ENCODE results near the gene CIRBP. TPM values are rescaled to one million over a fixed set of nuclear protein-coding genes. Genes with fewer than 3 reads are reported as not detected.

The CIRBP gene
- total and polyA plus RNA-seq, 7 donors = 129 to 1,004 (median 602) TPM

GRCh38 chr19:1224847-1225246 is 44.3 kb upstream of the CIRBP start:
- intact Hi-C loops (cut with DNase I) = no loop called here
- WGBS, 2 donors = 90 to 94% methylated on average over 16 of the region's 16 CpGs
- TF ChIP-seq POLR2AphosphoS5 (IDR thresholded peaks at IDR 0.05) = no peak
- TF ChIP-seq CTCF (IDR thresholded peaks at IDR 0.05) = no peak
- TF ChIP-seq POLR2A (IDR thresholded peaks at IDR 0.05) = no peak
- no peak for TF ChIP-seq EP300 (IDR thresholded peaks at IDR 0.05)
- H3K4me1 ChIP-seq = peaks cover 0 to 30% (median 23%) of the 10 kb centered on the region in 4 donors
- H3K36me3 ChIP-seq = peaks cover 13 to 86% (median 53%) of the 10 kb centered on the region in 4 donors
- no peak overlapping the region for H3K4me3 ChIP-seq
- DNase-seq = no peak
- no peaks in the 10 kb centered on the region for H3K27me3 ChIP-seq
- no peaks in the 10 kb centered on the region for H3K9me3 ChIP-seq
- H3K27ac ChIP-seq = no peak overlapping the region

- 92 to 93% methylated on average over 29 of the region's 29 CpGs for WGBS, 2 donors
- Histone ChIP-seq H3K36me3 (peaks cover 13 to 78% (median 47%) of the 10 kb centered on the region in 4 donors), H3K27me3 (no peaks in the 10 kb centered on the region), H3K4me1 (peaks cover 0 to 27% (median 23%) of the 10 kb centered on the region in 4 donors), H3K9me3 (no peaks in the 10 kb centered on the region), H3K27ac (no peak overlapping the region), H3K4me3 (no peak overlapping the region)
- no peak for DNase-seq
- TF ChIP-seq CTCF (IDR thresholded peaks at IDR 0.05) (no peak), POLR2AphosphoS5 (IDR thresholded peaks at IDR 0.05) (no peak), EP300 (IDR thresholded peaks at IDR 0.05) (no peak), POLR2A (IDR thresholded peaks at IDR 0.05) (no peak)
- intact Hi-C loops (cut with DNase I) = no loop called here
Observed at GRCh38 chr19:1225440-1226226, 43.5 kb upstream of the CIRBP start.

GRCh38 chr19:1226227-1226518 is 43.0 kb upstream of the CIRBP start:
- intact Hi-C loops (cut with DNase I) = no loop called here
- no peaks in the 10 kb centered on the region for H3K9me3 ChIP-seq
- no peak overlapping the region for H3K27ac ChIP-seq
- H3K36me3 ChIP-seq = peaks cover 13 to 73% (median 44%) of the 10 kb centered on the region in 4 donors
- 95% methylated on average over 11 of the region's 11 CpGs for WGBS, 2 donors
- H3K27me3 ChIP-seq = no peaks in the 10 kb centered on the region
- TF ChIP-seq EP300 (IDR thresholded peaks at IDR 0.05) (no peak), CTCF (IDR thresholded peaks at IDR 0.05) (no peak)
- no peak for DNase-seq
- H3K4me3 ChIP-seq = no peak overlapping the region
- H3K4me1 ChIP-seq = peaks cover 0 to 27% (median 21%) of the 10 kb centered on the region in 4 donors

- peaks cover 13 to 67% (median 43%) of the 10 kb centered on the region in 4 donors for H3K36me3 ChIP-seq
- TF ChIP-seq EP300 (IDR thresholded peaks at IDR 0.05) (no peak), POLR2A (IDR thresholded peaks at IDR 0.05) (no peak), CTCF (IDR thresholded peaks at IDR 0.05) (no peak), POLR2AphosphoS5 (IDR thresholded peaks at IDR 0.05) (no peak)
- H3K27ac ChIP-seq = no peak overlapping the region
- H3K4me3 ChIP-seq = no peak overlapping the region
- intact Hi-C loops (cut with DNase I) = no loop called here
- DNase-seq = no peak
- H3K9me3 ChIP-seq = no peaks in the 10 kb centered on the region
- peaks cover 0 to 23% (median 16%) of the 10 kb centered on the region in 4 donors for H3K4me1 ChIP-seq
- no peaks in the 10 kb centered on the region for H3K27me3 ChIP-seq
- 91 to 94% methylated on average over 50 of the region's 50 CpGs for WGBS, 2 donors
Observed at GRCh38 chr19:1226522-1227303, 42.4 kb upstream of the CIRBP start.
